Smooth muscle cell (in vitro differentiated cells): ENCODE data around the gene OVCH1. TPM values are rescaled to one million over a fixed set of nuclear protein-coding genes. Genes with fewer than 3 reads are reported as not detected.
A peak's percentile ranks its signal among the peaks of the same experiment; 100 is the strongest.

ENCODE experiments used
- DNase-seq: peaks from one replicate; lab custom pipeline; 2025; ENCODE audit not compliant: unreplicated experiment; lab: John Stamatoyannopoulos, UW
- H2AFZ ChIP-seq: fragments of 200-600 bp; sonication (generic); 2 replicates; pipeline ENCODE4 v1.6.0; 2016; ENCODE audit warnings: antibody characterized with exemption, low read depth, mild to moderate bottlenecking
- H3F3A ChIP-seq: fragments of 200-600 bp; sonication (generic); 2 replicates; pipeline ENCODE4 v1.6.0; 2017; ENCODE audit warnings: antibody characterized with exemption, low read depth
- H3K27ac ChIP-seq: fragments of 200-600 bp; sonication (generic); 2 replicates; pipeline ENCODE4 v1.5.1; 2016; ENCODE audit warnings: low read depth, mild to moderate bottlenecking
- H3K27me3 ChIP-seq: fragments of 200-600 bp; sonication (generic); 2 replicates; pipeline ENCODE4 v1.6.1; 2016; ENCODE audit warnings: low read depth, mild to moderate bottlenecking
- H3K36me3 ChIP-seq: fragments of 200-600 bp; sonication (generic); 2 replicates; pipeline ENCODE4 v1.5.1; 2016; ENCODE audit warnings: low read depth
- H3K4me1 ChIP-seq: fragments of 200-600 bp; sonication (generic); 2 replicates; pipeline ENCODE4 v1.5.1; 2016; ENCODE audit warnings: low read depth
- H3K4me2 ChIP-seq: fragments of 200-600 bp; sonication (generic); 2 replicates; pipeline ENCODE4 v1.6.0; 2016; ENCODE audit warnings: mild to moderate bottlenecking
- H3K4me3 ChIP-seq: fragments of 200-600 bp; sonication (generic); 2 replicates; pipeline ENCODE4 v1.5.1; 2016; ENCODE audit warnings: mild to moderate bottlenecking
- H3K79me2 ChIP-seq: fragments of 200-600 bp; sonication (generic); 2 replicates; pipeline ENCODE4 v1.6.0; 2016; ENCODE audit warnings: low read depth, mild to moderate bottlenecking
- H3K9ac ChIP-seq: fragments of 200-600 bp; sonication (generic); 2 replicates; pipeline ENCODE4 v1.6.0; 2016; ENCODE audit warnings: low read depth
- H3K9me3 ChIP-seq: fragments of 200-600 bp; sonication (generic); replicated peaks from 2 replicates; pipeline ENCODE4 v1.5.1; 2016; ENCODE audit warnings: low read depth
- H4K20me1 ChIP-seq: fragments of 200-600 bp; sonication (generic); 2 replicates; pipeline ENCODE4 v1.6.0; 2016; ENCODE audit warnings: low read depth
- CTCF ChIP-seq: fragments of 200-600 bp; sonication (generic); IDR thresholded peaks from 2 replicates; pipeline ENCODE4 v1.5.1; 2017; ENCODE audit warnings: borderline replicate concordance, mild to moderate bottlenecking, antibody characterized with exemption; ENCODE audit not compliant: insufficient read depth, poor library complexity, severe bottlenecking
- WGBS: methylation state at CpG from one replicate; pipeline ENCODE4 v1.1.7; 2016; ENCODE audit warnings: low lambda C conversion rate; 5-methylcytosine and 5-hydroxymethylcytosine counted together
- polyA plus RNA-seq: library from polyadenylated mRNA; unstranded; fragments of >200 nt; fragmentation: Nextera tagmentation; extraction: Ambion mirVana; gene quantifications from 2 replicates; pipeline ENCODE4 v1.2.1, GENCODE V29; 2016
- total RNA-seq: library from RNA; depleted of rRNA; stranded (reverse); fragments of >200 nt; gene quantifications from 2 replicates; pipeline ENCODE4 v1.2.3, GENCODE V29; 2014

The OVCH1 gene
- total and polyA plus RNA-seq, 2 experiments from 2014 or later = not detected

GRCh38 chr12:29528161-29528560 lies 30.7 kb upstream of the OVCH1 start:
- TF ChIP-seq CTCF = no peak
- Histone ChIP-seq H3K27ac (no peak overlapping the region), H3K9me3 (no peaks in the 10 kb centered on the region), H3F3A (no peaks in the 10 kb centered on the region), H3K4me2 (no peak overlapping the region), H3K4me3 (no peak overlapping the region), H3K79me2 (no peaks in the 10 kb centered on the region), H2AFZ (no peak overlapping the region), H3K4me1 (no peaks in the 10 kb centered on the region), H3K27me3 (no peaks in the 10 kb centered on the region), H3K9ac (no peak overlapping the region), H3K36me3 (no peaks in the 10 kb centered on the region), H4K20me1 (no peaks in the 10 kb centered on the region)
- WGBS = 91% methylated on average over 4 of the region's 4 CpGs
- no peak for DNase-seq

DNA sequence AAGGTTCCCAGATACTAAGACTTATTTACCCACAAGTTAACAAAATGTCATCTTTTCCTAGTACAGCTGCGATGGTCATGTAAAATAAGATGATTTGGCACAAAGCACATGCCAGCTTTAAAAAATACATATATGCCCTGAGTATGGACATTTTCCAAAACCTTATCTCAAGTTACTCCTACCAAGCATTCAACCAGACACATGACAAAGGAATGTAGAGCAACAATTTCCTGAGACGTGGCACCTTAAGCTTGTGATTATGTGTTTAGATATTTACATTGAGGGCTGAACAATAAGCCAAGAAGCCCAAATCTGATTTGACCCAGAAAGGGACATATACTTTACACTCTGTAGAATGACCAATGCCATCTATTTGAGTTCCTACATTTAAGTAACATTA lies 24.5 kb upstream of the OVCH1 start:
- Histone ChIP-seq H3K27ac (no peak overlapping the region), H3K4me3 (no peak overlapping the region), H3K36me3 (no peaks in the 10 kb centered on the region), H3K4me2 (no peak overlapping the region), H3F3A (no peaks in the 10 kb centered on the region), H3K9me3 (no peaks in the 10 kb centered on the region), H2AFZ (no peak overlapping the region), H3K79me2 (no peaks in the 10 kb centered on the region), H4K20me1 (no peaks in the 10 kb centered on the region), H3K4me1 (no peaks in the 10 kb centered on the region), H3K27me3 (no peaks in the 10 kb centered on the region), H3K9ac (no peak overlapping the region)
- TF ChIP-seq CTCF = no peak
- DNase-seq = no peak
- WGBS = 69% methylated on average over 2 of the region's 2 CpGs

GRCh38 chr12:29519585-29520182 lies 22.2 kb upstream of the OVCH1 start:
- TF ChIP-seq CTCF = peak; percentile 80
- H3K79me2 ChIP-seq = no peaks in the 10 kb centered on the region
- no peaks in the 10 kb centered on the region for H3K9me3 ChIP-seq
- H4K20me1 ChIP-seq = no peaks in the 10 kb centered on the region
- H3K4me3 ChIP-seq = no peak overlapping the region
- no peak overlapping the region for H2AFZ ChIP-seq
- no peaks in the 10 kb centered on the region for H3K4me1 ChIP-seq
- no peaks in the 10 kb centered on the region for H3K27me3 ChIP-seq
- no peak overlapping the region for H3K4me2 ChIP-seq
- H3K9ac ChIP-seq = no peak overlapping the region
- H3K36me3 ChIP-seq = no peaks in the 10 kb centered on the region
- no peaks in the 10 kb centered on the region for H3F3A ChIP-seq
- DNase-seq = no peak
- H3K27ac ChIP-seq = no peak overlapping the region

DNA sequence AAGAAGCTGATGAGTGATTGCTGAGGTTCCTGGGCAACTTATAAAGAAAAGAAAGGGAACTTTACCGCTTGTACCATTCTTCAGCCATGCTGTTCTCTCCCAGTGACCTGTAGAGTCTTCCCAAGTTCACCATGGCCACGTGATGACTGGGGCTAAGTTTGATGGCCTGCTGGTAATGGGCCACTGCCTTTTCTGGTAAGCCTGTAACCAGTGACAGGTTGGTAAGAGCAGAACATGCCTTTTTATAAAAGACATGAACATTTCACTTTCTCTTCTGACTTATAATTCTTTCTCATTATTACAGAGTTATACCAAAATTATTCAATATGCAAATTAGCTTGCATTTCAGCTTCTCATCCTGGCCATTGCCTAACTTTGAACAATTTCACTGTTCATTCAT lies 20.9 kb upstream of the OVCH1 start:
- Histone ChIP-seq H3K4me3 (no peak overlapping the region), H3K4me2 (no peak overlapping the region), H3K4me1 (no peaks in the 10 kb centered on the region), H4K20me1 (no peaks in the 10 kb centered on the region), H3K36me3 (no peaks in the 10 kb centered on the region), H3K27ac (no peak overlapping the region), H3K9ac (no peak overlapping the region), H2AFZ (no peak overlapping the region), H3K9me3 (no peaks in the 10 kb centered on the region), H3K27me3 (no peaks in the 10 kb centered on the region), H3K79me2 (no peaks in the 10 kb centered on the region), H3F3A (no peaks in the 10 kb centered on the region)
- DNase-seq = no peak
- no peak for TF ChIP-seq CTCF
- WGBS = 80% methylated on average over 2 of the region's 2 CpGs
